ENCODE measurements around the gene KDELR1. TPM values are rescaled to one million over a fixed set of nuclear protein-coding genes. Genes with fewer than 3 reads are reported as not detected.

KDELR1 gene
- total RNA-seq, 3 donors from 2014 or later (not counting 1 experiment from before 2014, with no cell fraction given), result 41.5 to 47.5 (median 46.0) TPM

- H3K36me3 Mint-ChIP-seq, result no peaks in the 10 kb centered on the region
- intact Hi-C loops (cut with micrococcal nuclease), result loop anchor here (1.0 to 5.0 kb wide), 3 partner anchors 30 to 56 kb away; a partner anchor contains a TSS
- peaks cover 14 to 23% of the 10 kb centered on the region in 2 donors for H3K4me1 Mint-ChIP-seq
- H3K27ac ChIP-seq (ENCODE audit: low read length), result peak overlapping the region; percentile 94
- H3K27me3 Mint-ChIP-seq (ENCODE audit: low read depth in 2 of 2), result no peaks in the 10 kb centered on the region
- H3K9me3 Mint-ChIP-seq, result no peaks in the 10 kb centered on the region
- no peak for TF ChIP-seq CTCF (IDR thresholded peaks at IDR 0.05)
- H3K9me3 ChIP-seq (ENCODE audit: control insufficient read depth, insufficient read depth, low read length), result no peaks in the 10 kb centered on the region
- H3K27ac Mint-ChIP-seq, result peak overlapping the region; percentile 90 to 99
- ATAC-seq (peak; percentile 63 to 71 (median 64)), DNase-seq (peak; percentile 79 to 93)
- H3K4me3 Mint-ChIP-seq, result peak overlapping the region; percentile 90
- no peaks in the 10 kb centered on the region for H3K36me3 ChIP-seq (ENCODE audit: control insufficient read depth, insufficient read depth, low read length)
- no peaks in the 10 kb centered on the region for H3K27me3 ChIP-seq (ENCODE audit: control insufficient read depth, insufficient read depth, low read length)
- H3K4me3 ChIP-seq (ENCODE audit: low read length), result peak overlapping the region; percentile 55
- H3K4me1 ChIP-seq (ENCODE audit: control insufficient read depth, insufficient read depth, low read length), result peaks cover 18% of the 10 kb centered on the region
- under 1% methylated on average over 25 of the region's 26 CpGs for WGBS (ENCODE audit: insufficient coverage)
These were observed 28.4 kb downstream of the KDELR1 start for GRCh38 chr19:48362716-48363499.

GRCh38 chr19:48361912-48362311 lies 29.4 kb downstream of the KDELR1 start:
- peaks cover 14 to 23% of the 10 kb centered on the region in 2 donors for H3K4me1 Mint-ChIP-seq
- Histone ChIP-seq H3K9me3 (ENCODE audit: control insufficient read depth, insufficient read depth, low read length) (no peaks in the 10 kb centered on the region), H3K4me3 (ENCODE audit: low read length) (no peak overlapping the region), H3K27ac (ENCODE audit: low read length) (no peak overlapping the region), H3K27me3 (ENCODE audit: control insufficient read depth, insufficient read depth, low read length) (no peaks in the 10 kb centered on the region), H3K4me1 (ENCODE audit: control insufficient read depth, insufficient read depth, low read length) (peaks cover 18% of the 10 kb centered on the region), H3K36me3 (ENCODE audit: control insufficient read depth, insufficient read depth, low read length) (no peaks in the 10 kb centered on the region)
- DNase-seq, result no peak
- no peak overlapping the region for H3K27ac Mint-ChIP-seq
- no peak for ATAC-seq
- no peaks in the 10 kb centered on the region for H3K36me3 Mint-ChIP-seq
- no peaks in the 10 kb centered on the region for H3K9me3 Mint-ChIP-seq
- H3K27me3 Mint-ChIP-seq (ENCODE audit: low read depth in 2 of 2), result no peaks in the 10 kb centered on the region
- no peak overlapping the region for H3K4me3 Mint-ChIP-seq
- 98% methylated on average over 3 of the region's 3 CpGs for WGBS (ENCODE audit: insufficient coverage)
- intact Hi-C loops (cut with micrococcal nuclease), result loop anchor here (2.0 to 5.0 kb wide), 2 partner anchors 29 to 40 kb away; a partner anchor contains a TSS
- no peak for TF ChIP-seq CTCF (IDR thresholded peaks at IDR 0.05)

- Histone ChIP-seq H3K36me3 (ENCODE audit: control insufficient read depth, insufficient read depth, low read length) (no peaks in the 10 kb centered on the region), H3K4me1 (ENCODE audit: control insufficient read depth, insufficient read depth, low read length) (peaks cover 10% of the 10 kb centered on the region), H3K9me3 (ENCODE audit: control insufficient read depth, insufficient read depth, low read length) (no peaks in the 10 kb centered on the region), H3K27ac (ENCODE audit: low read length) (no peak overlapping the region), H3K27me3 (ENCODE audit: control insufficient read depth, insufficient read depth, low read length) (no peaks in the 10 kb centered on the region), H3K4me3 (ENCODE audit: low read length) (no peak overlapping the region)
- no peak overlapping the region for H3K4me3 Mint-ChIP-seq
- TF ChIP-seq CTCF (IDR thresholded peaks at IDR 0.05), result no peak
- H3K27me3 Mint-ChIP-seq (ENCODE audit: low read depth in 2 of 2), result no peaks in the 10 kb centered on the region
- no peak overlapping the region for H3K27ac Mint-ChIP-seq
- no peaks in the 10 kb centered on the region for H3K9me3 Mint-ChIP-seq
- WGBS (ENCODE audit: insufficient coverage), result over 99% methylated on average over 5 of the region's 5 CpGs
- peaks cover 14% of the 10 kb centered on the region in 2 donors for H3K4me1 Mint-ChIP-seq
- H3K36me3 Mint-ChIP-seq, result no peaks in the 10 kb centered on the region
- ATAC-seq (no peak), DNase-seq (no peak)
- intact Hi-C loops (cut with micrococcal nuclease), result no loop called here
These were observed 32.2 kb downstream of the KDELR1 start for GRCh38 chr19:48359123-48359522.

Measured in natural killer cell (primary cell).